GM13977 (cell line): Measurements from ENCODE around the gene CEP104.
"Not testable (repeated sequence)": the region's sequence is repeated elsewhere in the genome, so short reads cannot be mapped to it uniquely, and the experiment has no call there.

Source experiments
- DNase-seq: peaks from one replicate; pipeline ENCODE4 v3.0.0; 2012; ENCODE audit warnings: low spot score
- CTCF ChIP-seq: IDR thresholded peaks from 2 replicates; pipeline ENCODE4 v1.5.1; 2012; ENCODE audit warnings: mild to moderate bottlenecking, control low read depth; ENCODE audit not compliant: insufficient read depth; ENCODE audit errors: extremely low read depth, missing control alignments
- in situ Hi-C: fragments of 300-500 bp; cut with MboI; formaldehyde crosslinking; loops from one replicate; pipeline ENCODE4 v1.12.0; 2022; ENCODE audit warnings: low sequenced_read_pairs, low pct_unique_long_range_greater_than_20kb, mixed read lengths, inconsistent platforms; ENCODE audit not compliant: unreplicated experiment

Gene CEP104

GRCh38 chr1:3817821-3818597, 39.0 kb downstream of the CEP104 start:
- TF ChIP-seq CTCF: no peak
- DNase-seq: no peak
- in situ Hi-C loops: no loop called here

GRCh38 chr1:3817138-3817740, 39.8 kb downstream of the CEP104 start:
- DNase-seq: no peak
- in situ Hi-C loops: no loop called here
- no peak for TF ChIP-seq CTCF

GRCh38 chr1:3816331-3817137, 40.5 kb downstream of the CEP104 start:
- DNase-seq: no peak
- in situ Hi-C loops: no loop called here
- TF ChIP-seq CTCF: no peak

GRCh38 chr1:3814771-3815561, 42.0 kb downstream of the CEP104 start:
- in situ Hi-C loops: no loop called here
- no peak for DNase-seq
- no peak for TF ChIP-seq CTCF

GRCh38 chr1:3814065-3814464, 42.9 kb downstream of the CEP104 start:
- in situ Hi-C loops: no loop called here
- TF ChIP-seq CTCF: no peak
- peak; percentile 12 for DNase-seq

- no peak for DNase-seq
- in situ Hi-C loops: no loop called here
Measured at GRCh38 chr1:3811595-3811911, 45.5 kb downstream of the CEP104 start.

GRCh38 chr1:3810149-3810761, 46.8 kb downstream of the CEP104 start:
- DNase-seq, in situ Hi-C loops: not testable (repeated sequence)

More at GRCh38 chr1:3811595-3811911, 45.5 kb downstream of the CEP104 start:
- no peak for TF ChIP-seq CTCF
